ENCODE results near the gene ARHGEF4.

Gene ARHGEF4

DNA sequence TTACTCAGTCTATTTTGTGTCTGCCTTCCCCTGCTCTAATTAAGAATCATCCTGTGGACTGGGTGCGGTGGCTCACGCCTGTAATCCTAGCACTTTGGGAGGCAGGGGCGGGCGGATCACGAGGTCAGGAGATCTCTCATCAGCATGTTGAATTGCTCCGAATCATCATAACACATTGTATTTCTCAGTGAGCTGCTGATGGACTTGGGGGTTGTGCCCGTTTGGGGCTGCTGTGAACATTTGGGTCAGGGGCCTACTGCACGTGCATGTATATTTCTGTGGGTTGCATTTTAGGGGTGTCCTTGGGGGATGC is 84.4 kb downstream of the ARHGEF4 start:
- DNase-seq: no peak

DNA sequence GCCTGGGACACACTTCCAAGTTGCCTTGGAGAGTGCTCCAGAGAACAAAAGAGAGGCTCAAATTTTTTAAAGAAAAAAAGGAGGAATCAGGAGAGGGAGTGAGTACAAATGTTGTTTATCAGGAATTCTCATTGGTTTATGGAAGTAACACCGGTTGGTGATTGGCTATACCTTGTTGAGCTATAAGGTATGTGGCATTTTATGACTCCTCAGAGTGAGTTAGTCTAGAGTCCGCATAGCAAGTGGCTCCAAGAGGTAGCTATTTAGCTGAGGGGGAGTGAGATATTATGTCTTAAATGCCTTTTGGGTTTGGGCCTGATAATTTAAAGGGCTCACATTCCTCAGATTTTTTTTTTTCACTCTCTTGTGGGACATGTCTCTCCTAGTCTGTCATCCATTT is 85.7 kb downstream of the ARHGEF4 start:
- DNase-seq: no peak

DNA sequence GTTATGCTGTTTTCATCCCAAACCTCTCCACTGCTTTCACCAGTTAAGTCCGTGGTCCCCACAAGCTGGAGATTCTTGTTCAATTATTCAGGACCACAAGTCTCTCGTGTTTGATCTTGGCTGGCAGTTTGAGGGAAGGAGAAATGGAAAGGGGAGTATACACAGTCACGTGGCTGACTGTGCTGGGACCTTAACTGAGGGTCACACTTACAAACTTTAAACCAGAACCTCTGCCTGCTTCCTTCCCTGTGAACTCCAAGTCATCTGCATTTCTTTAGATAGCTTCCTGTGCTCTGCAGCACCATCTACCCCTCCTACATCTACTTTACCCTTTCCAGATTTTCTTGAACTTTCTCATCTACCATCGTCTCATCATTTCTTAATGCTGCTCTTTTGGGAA is 91.7 kb downstream of the ARHGEF4 start:
- DNase-seq: no peak

DNA sequence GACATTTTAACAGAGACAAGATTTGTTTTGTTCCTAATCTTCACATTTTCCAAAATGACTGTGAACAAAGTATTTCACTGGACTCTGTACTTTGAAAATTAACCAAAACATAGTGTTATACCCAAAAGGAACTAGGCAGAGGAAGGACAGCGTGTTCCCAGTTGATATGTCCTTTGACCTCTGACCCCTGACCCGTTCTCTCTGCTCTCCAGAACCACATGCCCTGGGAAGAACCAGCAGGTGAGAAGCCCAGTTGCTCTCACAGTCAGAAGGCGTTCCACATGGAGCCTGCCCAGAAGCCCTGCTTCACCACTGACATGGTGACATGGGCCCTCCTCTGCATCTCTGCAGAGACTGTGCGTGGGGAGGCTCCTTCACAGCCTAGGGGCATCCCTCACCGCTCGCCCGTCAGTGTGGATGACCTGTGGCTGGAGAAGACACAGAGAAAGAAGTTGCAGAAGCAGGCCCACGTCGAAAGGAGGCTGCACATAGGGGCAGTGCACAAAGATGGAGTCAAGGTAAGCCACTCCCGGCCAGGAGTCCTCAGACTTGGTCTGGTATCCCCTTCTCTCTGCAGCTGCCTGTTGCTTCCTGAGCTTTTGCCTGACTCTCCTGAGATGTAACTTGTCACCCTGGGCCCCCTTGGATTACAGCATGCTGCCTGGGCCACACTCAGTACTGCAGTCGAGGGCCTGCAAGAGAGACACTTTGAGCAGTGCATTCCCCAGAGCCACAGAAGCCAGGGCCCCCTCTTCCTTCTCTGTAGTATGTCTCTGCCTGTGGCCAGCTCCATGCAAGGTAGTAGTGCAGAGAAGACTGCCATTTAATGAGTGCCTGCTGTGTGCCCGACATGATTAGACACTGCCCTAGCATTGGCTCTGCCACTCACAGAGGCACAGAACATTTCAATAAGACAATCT is 94.3 kb downstream of the ARHGEF4 start:
- DNase-seq: no peak

DNA sequence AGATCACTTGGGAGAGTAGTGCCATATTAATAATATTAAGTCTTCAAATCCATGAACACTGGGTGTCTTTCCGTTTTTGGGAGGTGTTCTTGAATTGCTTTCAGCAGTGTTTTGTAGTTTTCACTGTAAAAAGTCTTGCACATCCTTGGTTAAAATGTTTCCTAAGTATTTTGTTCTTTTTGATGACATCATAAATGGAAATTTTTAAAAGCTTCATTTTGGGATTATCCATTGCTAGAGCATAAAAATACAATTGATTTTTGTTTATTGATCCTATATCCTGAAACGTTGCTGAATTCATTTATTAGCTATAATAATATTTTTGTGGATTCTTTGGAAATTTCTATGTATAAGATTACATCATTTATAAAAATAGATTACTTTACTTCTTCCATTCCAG is 96.8 kb downstream of the ARHGEF4 start:
- DNase-seq: no peak

DNA sequence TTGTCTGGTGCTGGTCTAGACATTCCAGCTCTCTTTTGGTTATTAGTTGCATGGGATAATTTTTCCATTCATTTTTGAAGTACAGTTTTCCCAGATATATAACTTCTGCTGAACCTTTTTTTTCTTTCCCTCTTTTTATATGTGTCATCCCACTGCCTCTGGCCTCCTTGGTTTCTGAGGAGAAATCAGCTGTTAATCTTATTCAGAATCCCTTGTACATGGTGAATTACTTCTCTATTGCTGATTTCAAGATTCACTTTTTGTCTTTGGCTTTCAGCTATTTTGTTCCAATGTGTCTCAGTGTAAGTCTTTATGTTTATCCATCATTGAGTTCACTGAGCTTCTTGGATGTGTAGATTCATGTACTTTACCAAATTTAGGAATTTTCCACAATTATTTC is 99.7 kb downstream of the ARHGEF4 start:
- DNase-seq: no peak

DNA sequence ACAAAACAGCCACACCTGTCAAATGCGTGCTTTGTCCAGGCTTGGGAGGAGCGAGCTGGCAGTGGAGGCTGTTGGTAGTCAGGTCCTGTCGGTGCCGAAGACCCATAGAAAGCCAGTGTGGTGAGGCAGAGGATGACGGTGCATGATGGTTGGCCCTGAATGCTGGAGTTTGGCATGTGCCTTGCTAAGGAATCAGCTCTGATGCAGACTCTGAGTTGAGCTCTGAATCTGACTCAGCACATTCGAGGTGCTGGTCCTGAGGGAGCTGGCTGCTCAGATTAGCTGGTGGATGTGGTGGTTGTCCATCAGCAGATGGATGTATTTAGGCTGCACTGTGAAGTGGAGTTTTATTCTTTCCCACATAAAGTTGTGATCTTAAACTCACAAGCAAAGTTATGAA is 111.3 kb downstream of the ARHGEF4 start:
- no peak for DNase-seq

DNA sequence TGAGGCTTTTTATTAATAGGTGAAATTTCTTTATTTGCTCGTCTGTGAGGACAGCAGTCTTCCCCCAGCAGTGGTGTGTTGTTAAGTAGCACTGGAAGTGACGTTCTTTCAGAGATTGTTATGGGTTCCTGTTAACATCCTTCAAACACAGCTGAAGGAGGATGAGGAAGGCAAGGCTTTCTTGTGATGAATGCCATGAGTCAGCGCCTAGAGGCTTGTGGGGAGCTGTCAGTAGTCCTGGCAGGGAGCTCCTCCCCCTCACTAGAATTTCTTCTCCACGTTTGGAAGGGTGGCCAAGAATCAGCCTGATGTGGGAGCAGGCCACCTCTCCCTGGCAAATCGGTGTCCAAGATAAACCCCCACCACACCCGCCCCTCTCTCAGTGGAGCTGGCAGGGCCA is 113.2 kb downstream of the ARHGEF4 start:
- DNase-seq: no peak

DNA sequence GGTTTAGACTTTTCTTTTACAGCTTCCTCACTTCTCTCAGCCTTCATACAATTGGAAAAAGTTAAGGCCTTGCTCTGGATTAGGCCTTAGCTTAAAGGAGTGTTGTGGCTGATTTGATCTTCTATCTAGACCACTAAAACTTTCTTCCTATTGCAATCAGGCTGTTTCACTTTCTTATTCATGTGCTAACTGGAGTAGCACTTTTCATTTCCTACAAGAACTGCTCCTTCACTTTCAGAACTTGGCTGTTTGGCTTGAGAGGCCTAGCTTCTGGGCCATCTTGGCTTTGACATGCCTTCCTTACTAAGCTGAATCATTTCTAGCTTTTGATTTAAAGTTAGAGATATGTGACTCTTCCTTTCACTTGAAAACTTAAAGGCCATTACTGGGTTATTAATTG is 114.3 kb downstream of the ARHGEF4 start:
- DNase-seq: no peak

DNA sequence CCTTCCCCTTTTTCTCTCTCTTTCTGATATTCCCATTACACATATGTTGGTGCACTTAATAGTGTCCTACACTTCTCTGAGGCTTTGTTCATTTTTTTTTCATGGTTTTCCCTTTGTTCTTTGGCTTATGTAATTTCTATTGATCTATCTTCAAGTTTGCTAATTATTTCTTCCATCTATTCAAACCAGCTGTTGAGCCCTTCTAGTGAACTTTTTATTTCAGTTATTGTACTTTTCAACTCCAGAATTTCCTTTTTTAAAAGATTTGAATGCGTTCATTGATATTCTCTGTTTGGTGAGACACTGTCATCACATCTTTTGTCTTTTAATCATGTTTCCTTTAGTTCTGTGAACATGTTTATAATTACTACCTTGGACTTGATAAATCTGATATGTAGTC is 118.2 kb downstream of the ARHGEF4 start:
- DNase-seq: no peak

DNA sequence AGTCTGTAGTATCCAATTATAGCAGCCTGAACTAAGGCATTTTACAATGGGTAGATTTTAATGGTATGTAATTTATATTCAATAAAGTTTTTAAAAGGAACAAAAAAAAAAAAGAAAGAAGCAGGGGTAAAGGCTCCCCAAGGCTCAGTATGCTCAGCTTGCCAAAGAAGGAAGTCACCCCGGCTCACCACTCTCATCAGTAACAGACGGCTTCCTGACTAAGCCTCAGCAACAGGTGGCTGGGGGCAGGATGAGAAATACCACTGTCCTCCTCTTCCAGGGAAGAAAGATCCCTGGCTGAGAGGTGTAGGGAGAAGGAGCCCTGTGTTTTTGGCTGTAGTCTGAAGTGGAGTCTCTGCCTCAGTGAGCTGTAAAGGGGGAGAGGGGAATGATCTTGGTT is 121.2 kb downstream of the ARHGEF4 start:
- no peak for DNase-seq

DNA sequence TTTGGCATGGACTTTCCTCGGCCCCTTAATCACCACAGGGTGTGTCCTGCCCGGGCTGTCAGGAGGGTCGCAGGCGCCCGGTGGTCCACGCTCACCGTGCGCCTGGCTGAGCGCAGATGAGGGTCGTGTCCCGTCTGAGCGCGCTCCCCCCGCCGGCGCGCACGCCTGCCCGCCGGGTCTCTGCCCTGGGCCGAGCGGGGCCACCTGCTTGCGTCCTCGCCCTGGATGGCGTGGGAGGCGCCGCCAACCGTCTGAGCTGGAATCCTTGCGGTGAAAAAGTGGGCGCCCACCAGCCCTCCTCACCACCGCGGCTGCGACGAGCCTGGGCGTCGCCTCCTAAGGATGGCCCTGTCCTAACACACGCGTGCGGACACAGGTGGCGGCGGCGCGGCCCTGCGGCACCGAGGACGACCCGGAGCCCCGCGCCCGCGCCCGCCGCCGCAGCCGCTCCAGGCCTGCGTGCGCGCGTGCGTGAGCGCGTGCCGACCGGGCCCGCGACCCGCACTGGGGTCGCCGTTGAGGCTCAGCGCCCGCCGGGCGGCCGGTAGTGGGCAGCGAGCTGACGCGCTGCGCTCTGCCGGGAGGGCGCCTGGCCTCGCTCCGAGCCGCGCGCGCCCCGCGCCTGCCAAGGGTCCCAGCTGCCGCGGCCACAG is 126.6 kb downstream of the ARHGEF4 start:
- DNase-seq: no peak

DNA sequence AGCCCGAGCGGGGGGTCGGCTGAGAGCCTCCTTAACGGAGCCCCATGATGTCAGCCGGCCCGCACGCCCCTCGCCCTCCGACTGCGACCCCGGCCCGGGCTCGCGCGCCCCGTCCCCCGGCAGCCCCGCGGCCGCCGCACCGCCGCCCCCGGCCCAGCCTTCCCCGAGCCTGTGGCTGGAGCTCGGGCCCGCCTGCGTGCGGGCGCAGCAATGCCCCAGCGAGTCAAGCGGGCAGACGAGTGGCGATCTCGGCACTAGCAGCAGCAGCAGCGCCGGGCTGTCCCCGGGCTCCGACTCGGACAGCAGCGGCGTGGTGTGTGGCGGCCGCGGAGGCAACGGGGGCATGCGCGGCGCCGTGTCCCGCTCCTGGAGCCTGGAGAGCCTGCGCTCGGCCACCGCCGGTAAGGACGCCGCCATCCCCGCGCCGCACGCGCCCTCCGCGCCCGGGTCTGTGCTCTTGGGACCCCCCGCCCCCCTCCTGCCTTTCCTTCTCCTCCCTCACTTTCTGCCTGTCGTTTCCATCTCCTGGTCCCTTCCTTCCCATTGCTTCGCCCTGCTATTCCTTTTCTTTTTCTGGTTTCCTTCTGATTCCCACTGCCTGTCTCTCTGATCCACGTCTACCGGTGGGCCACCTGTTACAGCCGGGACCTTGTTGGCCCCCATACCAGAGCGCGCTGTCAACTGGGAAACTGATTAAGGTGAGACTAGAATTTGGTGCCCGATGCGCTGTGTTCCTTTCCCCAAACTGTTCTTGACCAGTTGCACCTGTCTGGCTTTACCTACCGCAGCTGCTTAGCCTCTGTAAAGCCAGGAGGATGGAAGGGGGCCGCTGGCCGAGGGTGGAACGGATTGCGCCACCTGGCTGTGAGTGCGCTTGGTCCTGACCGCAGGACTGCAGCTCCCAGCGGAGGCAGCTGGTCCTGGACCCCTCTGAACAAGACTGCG is 127.4 kb downstream of the ARHGEF4 start:
- DNase-seq: no peak

DNA sequence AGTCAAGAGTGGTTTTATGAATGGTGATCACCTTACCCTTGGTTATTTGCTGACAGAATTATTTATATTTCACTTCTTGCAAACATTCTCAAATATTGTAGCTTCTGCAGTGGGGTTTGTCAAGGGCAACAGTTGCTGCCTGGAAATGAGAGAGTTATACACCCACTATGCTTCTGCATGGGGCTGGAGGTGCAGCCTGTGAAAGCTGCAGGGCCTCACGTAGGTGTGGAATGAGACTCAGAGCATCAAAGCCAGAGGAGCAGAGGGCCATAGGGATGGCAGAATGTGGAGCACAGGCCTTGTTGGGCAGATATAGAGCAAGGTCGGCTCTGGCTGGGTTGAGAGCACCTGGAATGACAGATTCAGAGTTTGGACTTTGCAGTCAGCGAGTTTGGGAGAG is 128.2 kb downstream of the ARHGEF4 start:
- no peak for DNase-seq

DNA sequence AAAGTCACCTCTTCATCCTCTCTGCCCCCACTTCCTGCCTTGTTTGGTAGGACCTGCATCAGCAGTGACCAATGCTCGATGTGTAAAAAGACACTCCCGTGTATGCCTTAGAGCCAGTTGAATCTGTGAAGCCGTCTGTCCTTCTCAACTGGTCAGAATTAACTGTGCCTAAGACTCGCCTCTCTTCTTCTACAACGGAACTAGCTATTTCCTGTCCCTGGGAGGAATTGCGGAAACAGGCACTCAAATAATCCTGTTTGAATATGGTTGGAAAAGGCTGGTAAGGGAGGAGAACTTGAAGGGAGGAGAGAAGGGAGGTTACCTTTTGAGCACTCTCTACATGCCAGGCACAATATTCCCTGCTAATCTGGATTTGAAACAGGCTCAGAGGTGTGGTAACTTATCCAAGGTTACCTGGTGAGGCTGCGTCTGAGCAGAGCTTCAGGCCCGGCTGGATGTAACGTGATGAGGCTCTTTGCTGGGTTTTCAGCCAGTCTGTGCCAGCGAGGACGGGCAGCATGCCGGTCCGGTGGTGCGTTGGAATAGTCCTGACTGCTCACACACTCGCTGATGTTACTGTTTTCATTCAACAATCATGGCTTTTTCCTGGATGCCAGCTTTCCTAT is 129.5 kb downstream of the ARHGEF4 start:
- DNase-seq: no peak

DNA sequence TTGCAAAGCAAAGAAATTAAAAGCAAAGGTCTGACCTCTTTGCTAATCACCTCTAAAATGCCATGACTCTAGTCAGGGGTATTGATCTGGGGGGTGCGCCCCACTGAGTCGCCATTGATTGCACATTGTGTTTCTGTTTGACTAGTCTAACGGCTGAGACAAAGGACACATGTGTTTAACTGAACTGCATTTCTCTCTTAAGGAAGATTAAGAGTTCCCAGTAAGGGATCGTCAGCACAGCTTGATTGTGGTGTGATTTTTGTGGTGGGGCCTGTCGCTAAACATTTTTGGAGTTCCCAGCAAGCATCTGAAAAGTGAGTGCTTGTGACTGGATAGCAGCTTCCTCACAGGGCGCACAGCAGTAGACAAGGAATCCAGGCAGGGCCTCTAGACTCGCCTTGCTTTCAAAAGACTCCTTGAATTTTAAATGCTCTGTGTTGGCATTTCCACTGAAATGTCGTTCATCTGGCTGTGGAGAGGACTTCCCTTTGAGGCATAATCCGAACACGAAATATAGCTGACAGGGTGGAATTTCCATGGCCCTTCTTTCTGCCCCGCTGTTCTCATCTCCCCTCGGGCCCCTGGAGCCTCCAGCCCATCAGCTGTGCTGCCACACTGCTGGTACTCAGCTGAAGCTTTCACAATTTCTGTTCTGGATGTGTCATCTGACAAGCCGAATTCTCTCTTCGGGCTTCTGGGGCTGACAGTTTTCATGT is 130.2 kb downstream of the ARHGEF4 start:
- no peak for DNase-seq

DNA sequence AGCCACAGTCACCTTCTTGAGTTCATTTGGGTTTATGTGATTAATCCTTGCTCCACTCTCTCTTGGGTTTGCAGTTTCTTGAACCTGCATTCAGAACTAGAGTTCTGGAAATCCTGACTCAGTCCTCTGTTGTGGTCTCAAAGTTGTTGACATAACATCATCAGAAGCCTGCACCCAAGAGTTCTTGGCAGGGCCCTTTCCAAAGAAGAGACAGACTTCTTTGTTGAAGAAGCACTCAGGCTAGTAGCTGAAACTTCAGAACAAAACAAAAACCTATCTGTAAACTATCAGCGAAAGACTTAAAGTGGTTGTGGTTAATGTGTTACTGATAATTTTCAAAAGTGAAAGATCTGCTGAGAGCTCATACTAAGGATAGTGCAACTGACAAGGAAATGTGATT is 135.7 kb downstream of the ARHGEF4 start:
- DNase-seq: peak in 1 of 2 donors; percentile 25

DNA sequence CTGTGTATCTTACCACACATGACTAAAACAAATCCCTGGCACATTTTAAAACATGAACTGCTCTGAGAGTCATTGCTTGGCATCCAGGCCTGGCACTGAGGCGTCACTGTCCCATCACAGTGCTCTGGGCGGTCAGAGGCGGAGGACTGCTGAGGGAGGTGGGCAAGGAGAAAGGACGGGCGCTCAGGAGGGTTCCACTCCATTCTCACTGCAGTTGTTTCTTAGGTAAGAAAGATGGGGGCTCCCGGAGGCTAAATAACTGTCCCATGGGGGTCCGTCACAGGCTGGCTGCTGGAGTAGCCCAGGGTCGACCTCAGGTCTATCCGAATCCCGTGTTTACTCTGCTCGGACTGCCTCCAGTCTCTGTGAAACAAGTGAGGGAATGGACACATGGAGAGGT is 139.0 kb downstream of the ARHGEF4 start:
- DNase-seq: no peak

DNA sequence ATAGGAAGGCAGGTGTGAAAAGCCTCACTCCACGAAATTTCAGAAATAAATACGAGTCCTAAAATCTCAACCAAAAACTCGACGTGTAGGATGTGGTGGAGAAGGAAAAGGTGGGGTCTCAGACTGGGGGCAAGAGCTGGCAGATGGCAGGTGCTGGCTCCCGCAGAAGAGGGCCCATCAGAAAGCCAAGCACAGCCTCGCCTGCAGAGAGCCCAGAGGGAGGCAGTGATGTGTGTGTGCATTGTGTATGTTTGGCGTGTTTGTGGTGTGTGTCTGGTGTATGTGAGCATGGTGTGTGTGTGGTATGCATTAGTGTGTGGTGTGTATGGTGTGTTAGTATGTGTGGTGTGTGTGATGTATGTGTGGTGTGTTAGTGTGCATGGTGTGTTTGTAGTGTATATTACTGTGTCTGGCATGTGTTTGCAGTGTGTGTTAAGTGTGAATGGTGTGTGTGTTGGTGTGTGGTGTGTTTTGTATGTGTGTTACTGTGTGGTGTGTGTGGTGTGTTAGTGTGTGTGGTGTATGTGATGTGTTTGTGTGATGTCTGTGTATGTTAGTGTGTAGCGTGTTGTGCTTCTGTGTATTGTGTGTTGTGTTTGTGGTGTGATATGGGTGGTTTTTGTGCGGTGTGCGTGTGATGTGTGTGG is 140.0 kb downstream of the ARHGEF4 start:
- DNase-seq: no peak

DNA sequence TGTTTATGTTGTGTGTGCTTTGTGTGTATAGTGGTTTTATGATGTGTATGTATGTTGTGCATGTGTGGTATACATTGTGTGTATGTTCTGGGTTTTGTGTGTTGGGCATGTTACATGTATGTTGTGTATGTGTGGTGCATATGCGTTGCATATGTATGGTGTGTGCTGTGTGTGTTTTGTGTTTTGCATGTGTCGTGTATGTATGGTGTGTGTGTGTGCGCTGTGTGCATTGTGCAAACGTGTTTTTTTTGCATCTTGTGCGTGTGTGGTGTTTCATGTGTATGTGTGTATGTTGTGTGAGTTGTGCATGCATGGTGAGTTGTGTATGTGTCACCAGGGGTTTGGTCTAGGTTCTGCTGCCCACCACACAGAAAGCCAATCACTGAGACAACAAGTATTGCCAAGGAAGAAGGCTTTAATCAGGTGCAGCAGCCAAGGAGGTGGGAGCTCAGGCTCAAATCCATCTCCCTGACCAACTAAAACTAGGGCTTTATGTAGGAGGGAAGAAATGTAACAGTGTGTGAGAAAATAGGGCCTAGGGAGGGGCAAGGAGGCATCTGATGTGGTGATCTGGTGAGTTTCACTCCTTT is 140.8 kb downstream of the ARHGEF4 start:
- no peak for DNase-seq

DNA sequence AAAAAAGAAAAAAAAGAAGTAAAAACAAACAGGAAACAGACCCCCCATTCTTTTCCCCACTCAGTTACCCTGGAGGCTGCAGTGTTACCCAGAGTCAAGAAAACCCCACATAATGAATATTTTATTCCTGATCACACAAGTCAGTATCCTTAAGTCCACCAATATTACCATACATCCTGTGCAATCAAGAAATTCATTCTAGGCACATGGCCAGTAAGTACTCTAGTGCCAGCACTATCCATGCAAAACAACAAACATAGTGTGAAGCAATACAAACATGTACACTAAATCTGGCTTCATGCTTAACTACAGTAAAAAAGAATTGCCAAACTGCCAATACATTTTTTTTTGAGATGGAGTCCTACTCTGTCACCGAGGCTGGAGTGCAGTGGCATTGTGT is 145.0 kb downstream of the ARHGEF4 start:
- no peak for DNase-seq

Data from CD4-positive, alpha-beta T cell treated with Interleukin-4 for 1 hour (primary cell).